ENCODE data around the gene ANGPTL2.

DNA sequence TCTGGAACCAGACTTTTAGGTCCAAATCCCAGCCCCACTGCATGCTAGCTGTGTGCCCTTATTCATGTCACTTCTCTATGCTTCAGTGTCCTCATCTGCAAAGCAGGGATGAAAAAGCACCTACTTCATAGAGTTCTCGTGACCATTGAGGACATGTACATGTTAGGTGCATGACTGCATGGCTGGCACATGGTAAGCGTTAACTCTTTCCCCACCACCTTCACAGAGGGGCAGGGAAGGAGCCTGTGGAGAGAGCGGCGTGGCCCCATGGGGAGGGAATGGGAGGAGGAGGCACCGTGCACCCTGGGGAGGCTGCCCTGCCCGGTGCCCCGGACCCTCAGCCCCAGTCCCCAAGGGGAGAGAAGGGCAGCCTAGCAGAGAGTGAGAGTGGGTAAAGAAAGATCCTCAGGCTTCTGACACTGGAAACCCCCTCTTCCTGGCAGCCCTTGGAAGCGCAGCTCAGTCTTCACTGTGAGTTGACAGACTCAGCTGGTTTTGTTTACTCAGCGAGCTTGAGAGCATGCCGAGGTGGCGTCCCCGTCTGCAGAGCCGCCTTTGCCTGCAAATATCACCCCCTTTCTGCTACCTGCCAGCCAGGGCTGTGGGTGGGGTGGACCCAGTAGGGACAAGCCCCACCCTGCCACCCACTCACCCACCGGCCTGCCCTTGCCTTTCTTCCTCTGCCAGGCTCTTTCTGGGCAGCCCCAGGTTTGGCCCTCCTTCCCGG lies 10.6 kb upstream of the ANGPTL2 start:
- TF ChIP-seq EZH2phosphoT487 (IDR thresholded peaks at IDR 0.05; ENCODE audit: borderline replicate concordance, low read depth) = no peak
- TF ChIP-seq, protein P1, sequence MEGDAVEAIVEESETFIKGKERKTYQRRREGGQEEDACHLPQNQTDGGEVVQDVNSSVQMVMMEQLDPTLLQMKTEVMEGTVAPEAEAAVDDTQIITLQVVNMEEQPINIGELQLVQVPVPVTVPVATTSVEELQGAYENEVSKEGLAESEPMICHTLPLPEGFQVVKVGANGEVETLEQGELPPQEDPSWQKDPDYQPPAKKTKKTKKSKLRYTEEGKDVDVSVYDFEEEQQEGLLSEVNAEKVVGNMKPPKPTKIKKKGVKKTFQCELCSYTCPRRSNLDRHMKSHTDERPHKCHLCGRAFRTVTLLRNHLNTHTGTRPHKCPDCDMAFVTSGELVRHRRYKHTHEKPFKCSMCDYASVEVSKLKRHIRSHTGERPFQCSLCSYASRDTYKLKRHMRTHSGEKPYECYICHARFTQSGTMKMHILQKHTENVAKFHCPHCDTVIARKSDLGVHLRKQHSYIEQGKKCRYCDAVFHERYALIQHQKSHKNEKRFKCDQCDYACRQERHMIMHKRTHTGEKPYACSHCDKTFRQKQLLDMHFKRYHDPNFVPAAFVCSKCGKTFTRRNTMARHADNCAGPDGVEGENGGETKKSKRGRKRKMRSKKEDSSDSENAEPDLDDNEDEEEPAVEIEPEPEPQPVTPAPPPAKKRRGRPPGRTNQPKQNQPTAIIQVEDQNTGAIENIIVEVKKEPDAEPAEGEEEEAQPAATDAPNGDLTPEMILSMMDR (IDR thresholded peaks at IDR 0.05) = no peak
- TF ChIP-seq, protein P2, sequence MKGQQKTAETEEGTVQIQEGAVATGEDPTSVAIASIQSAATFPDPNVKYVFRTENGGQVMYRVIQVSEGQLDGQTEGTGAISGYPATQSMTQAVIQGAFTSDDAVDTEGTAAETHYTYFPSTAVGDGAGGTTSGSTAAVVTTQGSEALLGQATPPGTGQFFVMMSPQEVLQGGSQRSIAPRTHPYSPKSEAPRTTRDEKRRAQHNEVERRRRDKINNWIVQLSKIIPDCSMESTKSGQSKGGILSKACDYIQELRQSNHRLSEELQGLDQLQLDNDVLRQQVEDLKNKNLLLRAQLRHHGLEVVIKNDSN (IDR thresholded peaks at IDR 0.05; ENCODE audit: borderline replicate concordance, low read depth) = no peak
- TF ChIP-seq FOXJ3 (CRISPR knock-in tag; IDR thresholded peaks at IDR 0.05) = no peak
- TF ChIP-seq YY1 (IDR thresholded peaks at IDR 0.05; ENCODE audit: low read depth) = no peak
- no peak for TF ChIP-seq RAD21 (IDR thresholded peaks at IDR 0.05; ENCODE audit: low read length)
- TF ChIP-seq, protein P3, sequence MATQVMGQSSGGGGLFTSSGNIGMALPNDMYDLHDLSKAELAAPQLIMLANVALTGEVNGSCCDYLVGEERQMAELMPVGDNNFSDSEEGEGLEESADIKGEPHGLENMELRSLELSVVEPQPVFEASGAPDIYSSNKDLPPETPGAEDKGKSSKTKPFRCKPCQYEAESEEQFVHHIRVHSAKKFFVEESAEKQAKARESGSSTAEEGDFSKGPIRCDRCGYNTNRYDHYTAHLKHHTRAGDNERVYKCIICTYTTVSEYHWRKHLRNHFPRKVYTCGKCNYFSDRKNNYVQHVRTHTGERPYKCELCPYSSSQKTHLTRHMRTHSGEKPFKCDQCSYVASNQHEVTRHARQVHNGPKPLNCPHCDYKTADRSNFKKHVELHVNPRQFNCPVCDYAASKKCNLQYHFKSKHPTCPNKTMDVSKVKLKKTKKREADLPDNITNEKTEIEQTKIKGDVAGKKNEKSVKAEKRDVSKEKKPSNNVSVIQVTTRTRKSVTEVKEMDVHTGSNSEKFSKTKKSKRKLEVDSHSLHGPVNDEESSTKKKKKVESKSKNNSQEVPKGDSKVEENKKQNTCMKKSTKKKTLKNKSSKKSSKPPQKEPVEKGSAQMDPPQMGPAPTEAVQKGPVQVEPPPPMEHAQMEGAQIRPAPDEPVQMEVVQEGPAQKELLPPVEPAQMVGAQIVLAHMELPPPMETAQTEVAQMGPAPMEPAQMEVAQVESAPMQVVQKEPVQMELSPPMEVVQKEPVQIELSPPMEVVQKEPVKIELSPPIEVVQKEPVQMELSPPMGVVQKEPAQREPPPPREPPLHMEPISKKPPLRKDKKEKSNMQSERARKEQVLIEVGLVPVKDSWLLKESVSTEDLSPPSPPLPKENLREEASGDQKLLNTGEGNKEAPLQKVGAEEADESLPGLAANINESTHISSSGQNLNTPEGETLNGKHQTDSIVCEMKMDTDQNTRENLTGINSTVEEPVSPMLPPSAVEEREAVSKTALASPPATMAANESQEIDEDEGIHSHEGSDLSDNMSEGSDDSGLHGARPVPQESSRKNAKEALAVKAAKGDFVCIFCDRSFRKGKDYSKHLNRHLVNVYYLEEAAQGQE (IDR thresholded peaks at IDR 0.05; ENCODE audit: low read depth, low read length) = no peak
- TF ChIP-seq POLR2AphosphoS5 (IDR thresholded peaks at IDR 0.05; ENCODE audit: low read depth, low read length) = no peak
- no peak for TF ChIP-seq TEAD4 (IDR thresholded peaks at IDR 0.05; ENCODE audit: borderline replicate concordance, insufficient read depth)
- TF ChIP-seq NFIC (IDR thresholded peaks at IDR 0.05; ENCODE audit: borderline replicate concordance) = no peak
- TF ChIP-seq, protein P4, sequence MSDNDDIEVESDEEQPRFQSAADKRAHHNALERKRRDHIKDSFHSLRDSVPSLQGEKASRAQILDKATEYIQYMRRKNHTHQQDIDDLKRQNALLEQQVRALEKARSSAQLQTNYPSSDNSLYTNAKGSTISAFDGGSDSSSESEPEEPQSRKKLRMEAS (IDR thresholded peaks at IDR 0.05; ENCODE audit: low read depth) = no peak
- no peak for TF ChIP-seq GABPA (IDR thresholded peaks at IDR 0.05; ENCODE audit: low read depth)

Data from SK-N-SH (cell line).